Measurements from ENCODE around the gene FAM181A. TPM values are rescaled to one million over a fixed set of nuclear protein-coding genes. Genes with fewer than 3 reads are reported as not detected.

The FAM181A gene
- total RNA-seq, 2 experiments from 2014 or later: not detected

DNA sequence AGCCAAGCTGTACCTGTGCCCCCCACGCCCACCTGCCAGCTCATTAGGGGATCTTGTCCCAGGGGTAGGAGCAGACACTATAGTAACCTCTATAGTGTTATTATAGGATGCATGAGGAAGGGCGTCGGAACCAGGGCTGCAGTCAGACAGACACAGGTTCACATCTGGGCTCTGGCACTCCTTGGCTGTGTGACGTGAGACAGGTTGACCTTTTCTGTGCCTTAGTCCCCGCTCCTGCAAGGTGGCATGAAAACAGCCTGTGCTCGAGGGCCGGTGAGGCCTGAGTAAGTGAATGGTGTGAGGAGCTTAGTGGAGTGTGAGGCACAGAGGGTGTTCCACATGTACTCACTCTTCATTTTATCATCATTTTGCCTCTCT lies 30.2 kb downstream of the FAM181A start:
- Mint-ChIP-seq H3K4me3 (peak overlapping the region; percentile 26), H3K9me3 (no peaks in the 10 kb centered on the region), H3K36me3 (ENCODE audit: low read depth) (peaks cover 23% of the 10 kb centered on the region), H3K27me3 (no peaks in the 10 kb centered on the region), H3K27ac (peak overlapping the region; percentile 89), H3K4me1 (peaks cover 97% of the 10 kb centered on the region)
- no peak for DNase-seq
- ChIA-PET POLR2A (no interaction called here), CTCF (interaction anchor here (1.4 to 14.5 kb wide), 3 partner anchors 17 to 40 kb away, joined by 3 to 173 read pairs (median 54); partner anchors contain the start of genes ASB2 and CCDC197)

DNA sequence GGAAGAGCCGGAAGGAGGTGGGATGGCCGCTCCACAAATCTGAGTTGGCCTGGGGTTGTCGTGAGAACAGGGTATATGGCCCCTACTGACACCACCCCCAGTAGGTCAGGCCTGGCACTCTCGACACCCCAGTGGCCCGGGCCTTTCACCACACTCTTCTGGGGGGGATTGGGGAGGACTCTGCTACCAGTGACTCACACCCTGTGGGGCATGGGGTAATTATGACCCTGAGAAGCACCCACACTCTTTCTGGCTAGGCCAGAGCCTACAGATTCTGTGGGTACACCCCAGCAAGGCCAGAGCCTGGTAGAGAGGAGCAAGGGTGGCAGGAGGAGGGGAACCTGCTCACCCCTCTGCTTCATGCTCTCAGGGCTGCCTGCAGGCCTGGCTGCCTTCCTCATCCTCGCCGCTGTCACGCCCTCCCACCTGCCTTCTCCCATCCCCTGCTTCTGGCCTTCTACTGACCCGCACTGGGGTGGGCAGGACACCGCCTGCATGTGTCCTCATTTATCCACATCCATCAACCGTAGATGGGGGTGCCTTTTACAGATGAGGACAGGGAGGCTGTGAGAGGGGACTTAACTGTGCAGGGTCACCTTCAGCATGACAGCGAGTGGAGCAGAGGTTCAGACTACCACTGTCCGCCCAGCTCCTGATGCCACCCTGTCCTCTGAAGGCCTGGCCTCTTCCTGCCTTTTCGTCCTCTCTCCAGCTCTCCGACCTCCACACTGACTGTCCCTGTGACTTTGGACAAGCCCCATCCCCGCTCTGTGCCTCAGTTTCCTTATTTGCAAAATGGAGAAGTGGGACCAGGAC lies 30.8 kb downstream of the FAM181A start:
- no peak overlapping the region for H3K4me3 Mint-ChIP-seq
- peaks cover 21% of the 10 kb centered on the region for H3K36me3 Mint-ChIP-seq (ENCODE audit: low read depth)
- ChIA-PET POLR2A (interaction anchor here (2.4 kb wide), 1 partner anchor 13 kb away, joined by 14 read pairs; no protein-coding TSS in a partner anchor), CTCF (interaction anchor here (1.4 to 14.5 kb wide), 4 partner anchors 18 to 41 kb away, joined by 3 to 173 read pairs (median 32); partner anchors contain the start of genes ASB2 and CCDC197)
- peak overlapping the region; percentile 65 for H3K27ac Mint-ChIP-seq
- peaks cover 97% of the 10 kb centered on the region for H3K4me1 Mint-ChIP-seq
- DNase-seq: no peak
- no peaks in the 10 kb centered on the region for H3K9me3 Mint-ChIP-seq
- H3K27me3 Mint-ChIP-seq: no peaks in the 10 kb centered on the region

DNA sequence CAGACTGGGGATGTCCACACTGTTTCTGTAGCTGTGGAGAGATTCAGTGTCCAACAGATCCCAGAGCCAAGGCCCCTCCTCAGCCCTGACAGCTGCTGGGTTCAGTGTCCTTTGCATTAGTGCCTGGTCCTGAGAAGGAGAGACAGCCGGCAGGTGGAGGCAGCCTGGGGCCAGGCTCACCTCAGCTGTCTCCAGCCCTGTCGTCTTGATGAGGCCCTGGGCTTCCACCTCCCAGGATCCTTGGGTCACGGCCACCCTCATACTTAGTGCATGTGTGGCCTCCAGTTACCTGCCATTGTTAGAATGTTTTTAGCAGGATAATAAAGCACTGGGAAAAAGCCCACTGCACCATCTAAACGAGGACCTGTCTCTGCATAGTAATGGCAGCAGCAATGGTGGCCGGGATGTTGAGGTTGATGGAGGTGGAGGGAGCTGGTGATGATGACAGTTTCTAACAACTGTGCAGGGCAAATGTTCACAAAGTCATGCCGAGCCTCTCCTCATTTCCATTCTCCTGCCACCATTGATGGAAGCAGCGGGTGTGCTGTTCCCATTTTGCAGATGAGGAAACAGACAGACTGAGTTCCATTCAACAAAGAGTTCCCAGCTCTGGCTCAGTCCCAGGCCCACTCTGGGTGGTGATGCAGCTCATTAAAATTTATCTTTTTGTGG lies 31.6 kb downstream of the FAM181A start:
- CTCF ChIA-PET: interaction anchor here (1.1 to 14.5 kb wide), 5 partner anchors 10 to 40 kb away, joined by 4 to 173 read pairs (median 9); partner anchors contain the start of gene ASB2
- Mint-ChIP-seq H3K27me3 (no peaks in the 10 kb centered on the region), H3K27ac (peak overlapping the region; percentile 90), H3K36me3 (ENCODE audit: low read depth) (peaks cover 22% of the 10 kb centered on the region), H3K4me1 (peaks cover 97% of the 10 kb centered on the region), H3K4me3 (peak overlapping the region; percentile 51), H3K9me3 (no peaks in the 10 kb centered on the region)
- POLR2A ChIA-PET: interaction anchor here (1.0 to 2.4 kb wide), 3 partner anchors 13 to 20 kb away, joined by 5 to 14 read pairs (median 6); no protein-coding TSS in a partner anchor
- no peak for DNase-seq

DNA sequence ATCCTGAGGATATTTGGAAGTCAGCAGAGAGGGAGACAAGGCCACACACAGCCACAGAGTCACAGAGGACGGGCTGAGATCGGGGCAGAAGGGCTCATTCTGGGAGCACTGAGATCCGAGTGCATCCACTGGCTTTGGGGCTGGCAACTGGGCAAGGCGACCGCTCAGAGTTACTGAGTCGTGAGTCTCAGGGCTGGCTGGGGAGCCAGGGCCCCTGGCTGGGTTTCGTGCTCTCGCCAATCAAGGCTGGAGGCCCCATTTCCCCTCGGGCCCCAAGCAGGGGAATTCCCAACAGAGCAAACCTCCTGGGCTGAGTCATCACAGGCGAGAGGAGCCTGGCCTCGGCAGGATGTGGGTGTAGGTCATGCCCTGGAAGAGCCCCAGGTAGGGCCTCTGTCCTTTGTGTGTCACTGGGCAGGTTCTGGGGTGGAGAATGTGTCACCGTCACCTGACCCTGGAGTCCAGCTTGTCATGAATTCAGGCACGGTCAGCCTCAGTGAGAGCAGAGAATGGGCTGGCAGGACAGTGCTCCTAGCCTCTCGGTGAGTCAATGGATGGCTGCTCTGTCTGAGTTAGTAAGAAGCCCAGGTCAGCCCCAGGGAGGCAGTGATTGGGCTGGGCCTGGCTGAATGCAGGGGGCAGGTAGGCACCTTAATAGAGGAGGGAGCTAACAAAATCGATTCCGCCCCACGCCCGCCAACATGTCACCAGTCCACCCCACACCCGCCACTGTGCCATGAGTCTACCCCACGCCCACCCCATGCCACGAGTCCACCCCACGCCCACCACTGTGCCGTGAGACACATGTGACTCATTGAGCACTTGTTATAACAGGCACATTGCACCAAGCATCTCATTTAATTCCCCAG lies 32.3 kb downstream of the FAM181A start:
- ChIA-PET POLR2A (interaction anchor here (1.0 to 2.4 kb wide), 3 partner anchors 12 to 19 kb away, joined by 5 to 14 read pairs (median 6); no protein-coding TSS in a partner anchor), CTCF (interaction anchor here (0.9 to 14.5 kb wide), 6 partner anchors 9 to 92 kb away, joined by 3 to 173 read pairs (median 7); partner anchors contain the start of gene ASB2)
- Mint-ChIP-seq H3K27me3 (no peaks in the 10 kb centered on the region), H3K4me3 (peak overlapping the region; percentile 51), H3K27ac (peak overlapping the region; percentile 90), H3K36me3 (ENCODE audit: low read depth) (peaks cover 21% of the 10 kb centered on the region), H3K4me1 (peaks cover 97% of the 10 kb centered on the region), H3K9me3 (no peaks in the 10 kb centered on the region)
- peak; percentile 93 for DNase-seq

DNA sequence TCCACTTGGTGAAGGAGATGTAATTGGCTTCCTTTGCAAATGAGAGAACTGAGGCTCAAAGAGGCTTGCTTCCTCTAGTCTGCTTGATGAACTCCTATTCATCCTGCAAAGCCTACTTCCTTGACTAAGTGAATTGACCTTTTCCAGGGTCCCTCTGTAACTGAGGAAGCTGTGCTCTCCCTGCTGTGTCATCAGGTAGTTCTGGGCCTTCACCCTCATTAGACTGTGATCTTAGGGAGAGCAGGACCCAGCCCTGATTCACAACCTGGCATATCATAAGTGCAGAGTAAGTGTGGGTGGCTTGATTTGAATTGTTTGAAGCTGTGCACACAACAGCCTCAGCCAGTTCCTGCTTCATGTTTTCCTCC lies 32.9 kb downstream of the FAM181A start:
- H3K9me3 Mint-ChIP-seq: peaks cover 5% of the 10 kb centered on the region
- peaks cover 23% of the 10 kb centered on the region for H3K36me3 Mint-ChIP-seq (ENCODE audit: low read depth)
- peak overlapping the region; percentile 6 for H3K4me3 Mint-ChIP-seq
- ChIA-PET POLR2A (interaction anchor here (1.7 to 2.4 kb wide), 2 partner anchors 11 to 18 kb away, joined by 6 to 14 read pairs; no protein-coding TSS in a partner anchor), CTCF (interaction anchor here (0.9 to 14.5 kb wide), 7 partner anchors 14 to 98 kb away, joined by 3 to 173 read pairs (median 4); partner anchors contain the start of gene ASB2)
- no peak for DNase-seq
- peak overlapping the region; percentile 90 for H3K27ac Mint-ChIP-seq
- no peaks in the 10 kb centered on the region for H3K27me3 Mint-ChIP-seq
- peaks cover 97% of the 10 kb centered on the region for H3K4me1 Mint-ChIP-seq

DNA sequence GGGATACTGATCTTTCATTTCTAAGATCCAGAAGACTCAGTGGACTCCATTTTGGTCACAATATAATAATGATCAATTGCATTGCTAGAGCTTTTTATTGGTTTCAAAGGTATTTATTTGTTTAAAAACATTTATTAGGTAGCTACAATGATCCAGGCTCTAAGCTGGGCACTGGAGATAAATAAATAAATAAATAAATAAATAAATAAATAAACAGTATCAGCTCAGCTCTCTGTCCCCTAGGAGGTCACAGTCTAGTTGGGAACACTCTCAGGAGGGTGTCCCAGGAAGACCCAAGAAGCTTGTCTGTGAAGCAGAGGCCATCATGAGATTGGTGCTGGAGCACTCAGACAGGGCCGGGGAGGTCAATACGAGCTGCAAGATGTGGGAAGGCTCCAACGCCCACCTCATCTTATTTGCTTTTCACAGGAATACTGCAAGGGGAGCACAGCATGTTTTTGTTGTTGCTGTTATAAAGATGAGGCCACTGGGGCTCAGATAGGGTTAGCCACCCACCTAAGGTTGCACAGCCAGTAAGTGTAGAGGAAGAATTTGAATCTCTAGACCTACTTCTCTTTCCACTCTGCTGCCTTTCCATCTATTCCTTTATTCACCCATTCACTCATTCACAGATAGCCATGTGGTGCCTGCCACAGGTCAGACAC lies 33.8 kb downstream of the FAM181A start:
- no peak overlapping the region for H3K4me3 Mint-ChIP-seq
- H3K4me1 Mint-ChIP-seq: peaks cover 97% of the 10 kb centered on the region
- POLR2A ChIA-PET: interaction anchor here (0.6 to 1.7 kb wide), 2 partner anchors 12 to 17 kb away, joined by 3 to 6 read pairs; no protein-coding TSS in a partner anchor
- CTCF ChIA-PET: interaction anchor here (0.9 to 14.5 kb wide), 7 partner anchors 15 to 97 kb away, joined by 3 to 173 read pairs (median 3); partner anchors contain the start of gene ASB2
- H3K27me3 Mint-ChIP-seq: no peaks in the 10 kb centered on the region
- H3K36me3 Mint-ChIP-seq (ENCODE audit: low read depth): peaks cover 28% of the 10 kb centered on the region
- no peak for DNase-seq
- peaks cover 8% of the 10 kb centered on the region for H3K9me3 Mint-ChIP-seq
- peak overlapping the region; percentile 90 for H3K27ac Mint-ChIP-seq

DNA sequence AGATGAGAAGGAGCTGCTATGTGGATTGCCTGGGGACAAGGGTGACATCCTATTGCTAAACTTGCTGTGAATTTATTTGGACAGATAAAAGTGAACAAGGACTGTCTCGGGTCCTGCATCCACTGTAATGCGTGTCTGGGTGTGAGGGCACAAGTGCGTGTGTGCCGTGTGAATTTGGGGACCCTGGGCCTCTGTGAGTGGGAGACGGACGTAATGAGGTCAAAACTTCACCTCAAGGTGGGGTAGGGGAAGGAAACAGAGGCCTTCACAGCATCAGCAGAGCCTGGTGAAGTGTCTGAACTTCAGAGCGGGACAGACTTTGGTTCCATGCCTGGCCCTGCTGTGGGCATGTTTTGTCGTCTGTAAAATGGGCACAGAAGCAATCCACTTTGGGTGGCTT lies 34.5 kb downstream of the FAM181A start:
- Mint-ChIP-seq H3K27me3 (no peaks in the 10 kb centered on the region), H3K4me1 (peaks cover 96% of the 10 kb centered on the region), H3K9me3 (peaks cover 8% of the 10 kb centered on the region), H3K36me3 (ENCODE audit: low read depth) (peaks cover 32% of the 10 kb centered on the region), H3K27ac (peak overlapping the region; percentile 89), H3K4me3 (no peak overlapping the region)
- CTCF ChIA-PET: interaction anchor here (1.0 to 14.5 kb wide), 3 partner anchors 15 to 46 kb away, joined by 3 to 173 read pairs (median 5); partner anchors contain the start of gene ASB2
- DNase-seq: no peak
- POLR2A ChIA-PET: no interaction called here

DNA sequence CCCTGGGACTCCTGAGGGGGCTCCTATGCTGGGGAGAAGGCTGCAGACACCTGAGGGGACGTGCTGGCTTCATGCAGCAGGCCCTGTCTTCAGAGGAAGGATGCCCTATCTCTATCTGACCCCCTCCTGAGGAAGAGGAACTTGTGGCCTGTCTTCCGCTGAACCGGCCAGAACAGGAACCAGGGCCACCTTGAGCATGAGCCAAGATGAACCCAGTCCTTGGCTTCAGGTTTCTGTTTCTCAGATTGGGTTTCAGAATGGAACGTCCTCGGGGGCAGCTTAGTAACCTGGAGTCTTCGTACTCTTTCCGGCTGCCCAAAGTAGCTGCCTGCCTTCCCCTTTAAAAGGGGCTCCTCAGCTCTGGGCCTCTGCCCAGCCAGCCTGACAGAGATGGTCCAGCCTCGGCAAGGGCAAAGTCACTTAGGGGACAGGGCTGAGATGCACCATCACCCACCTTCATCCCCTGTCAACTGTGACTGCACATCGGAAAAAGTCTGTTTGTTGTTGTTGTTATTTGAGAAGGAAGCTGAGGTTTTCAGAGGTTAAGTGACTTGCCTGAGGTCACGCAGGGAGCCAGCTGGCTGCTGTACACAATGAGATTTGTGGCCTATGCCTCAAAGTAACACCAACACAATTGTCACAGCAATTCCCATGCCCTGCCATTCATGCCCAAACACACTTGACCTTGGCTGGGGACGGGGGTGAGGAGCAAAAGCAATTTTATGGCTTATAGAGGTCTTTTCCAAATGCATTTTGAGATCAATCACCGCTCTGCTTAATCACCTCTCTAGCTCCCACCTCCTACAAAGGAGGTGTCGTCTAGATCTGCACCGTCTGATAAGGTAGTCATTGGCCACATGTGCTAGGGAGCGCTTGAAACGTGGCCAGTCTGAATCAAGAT lies 35.8 kb downstream of the FAM181A start:
- Mint-ChIP-seq H3K4me3 (peak overlapping the region; percentile 56), H3K36me3 (ENCODE audit: low read depth) (peaks cover 35% of the 10 kb centered on the region)

DNA sequence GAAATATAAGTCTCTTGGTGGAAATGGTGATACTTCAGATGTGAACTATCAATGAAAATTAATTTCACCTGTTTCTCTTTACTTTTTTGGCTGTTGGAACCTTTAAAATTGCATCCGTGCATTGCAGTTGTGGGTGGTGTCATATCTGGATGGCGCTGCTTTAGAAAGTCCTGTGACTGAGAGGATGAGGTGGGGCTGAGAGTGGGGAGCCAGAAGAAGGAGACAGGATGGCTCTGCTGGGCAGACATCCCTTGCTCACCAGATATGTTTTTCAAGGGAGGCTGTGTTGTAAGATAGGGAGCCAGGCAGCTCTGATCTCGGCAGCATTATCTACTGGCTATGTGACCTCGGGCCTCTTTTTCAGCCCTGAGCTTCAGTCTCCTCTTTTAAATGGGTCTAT lies 36.5 kb downstream of the FAM181A start:
- POLR2A ChIA-PET: interaction anchor here (0.7 to 1.6 kb wide), 2 partner anchors 8 to 15 kb away, joined by 5 to 7 read pairs; no protein-coding TSS in a partner anchor
- no peak for DNase-seq
- peaks cover 37% of the 10 kb centered on the region for H3K36me3 Mint-ChIP-seq (ENCODE audit: low read depth)

More for the DNA sequence above, 35.8 kb downstream of the FAM181A start:
- peaks cover 93% of the 10 kb centered on the region for H3K4me1 Mint-ChIP-seq
- DNase-seq: peak; percentile 79
- H3K9me3 Mint-ChIP-seq: peaks cover 8% of the 10 kb centered on the region
- ChIA-PET CTCF (interaction anchor here (0.6 to 14.5 kb wide), 6 partner anchors 14 to 258 kb away, joined by 3 to 173 read pairs (median 5); partner anchors contain the start of gene ASB2), POLR2A (interaction anchor here (0.7 to 1.6 kb wide), 2 partner anchors 8 to 15 kb away, joined by 5 to 7 read pairs; no protein-coding TSS in a partner anchor)
- peak overlapping the region; percentile 98 for H3K27ac Mint-ChIP-seq
- no peaks in the 10 kb centered on the region for H3K27me3 Mint-ChIP-seq

DNA sequence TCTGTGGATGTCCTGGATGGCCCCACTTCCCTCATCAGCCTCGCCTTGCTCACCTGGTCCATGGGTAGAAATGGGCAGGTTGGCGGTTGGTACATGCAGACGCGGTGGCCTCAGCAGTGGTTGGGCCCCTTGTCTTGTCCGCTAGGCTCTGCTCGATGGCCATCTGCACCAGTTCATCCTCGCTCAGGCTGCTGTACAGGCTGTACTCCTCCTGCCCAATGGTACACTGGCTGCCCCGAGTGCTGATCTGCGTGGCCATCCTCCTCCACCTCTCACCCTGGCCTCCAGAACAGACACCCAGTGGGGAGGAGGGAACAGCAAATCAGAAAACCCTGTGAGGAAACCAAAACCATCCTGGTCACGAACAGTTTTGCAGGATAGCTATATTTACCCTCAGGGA lies 37.1 kb downstream of the FAM181A start:
- H3K4me3 Mint-ChIP-seq: no peak overlapping the region
- CTCF ChIA-PET: interaction anchor here (1.8 to 14.5 kb wide), 2 partner anchors 9 to 12 kb away, joined by 4 to 173 read pairs; partner anchors contain the start of gene ASB2
- POLR2A ChIA-PET: no interaction called here

More for the DNA sequence above, 36.5 kb downstream of the FAM181A start:
- no peaks in the 10 kb centered on the region for H3K27me3 Mint-ChIP-seq
- H3K9me3 Mint-ChIP-seq: peaks cover 8% of the 10 kb centered on the region
- CTCF ChIA-PET: interaction anchor here (0.6 to 14.5 kb wide), 5 partner anchors 13 to 258 kb away, joined by 4 to 173 read pairs (median 5); partner anchors contain the start of gene ASB2
- peaks cover 92% of the 10 kb centered on the region for H3K4me1 Mint-ChIP-seq
- H3K27ac Mint-ChIP-seq: peak overlapping the region; percentile 98
- H3K4me3 Mint-ChIP-seq: no peak overlapping the region

More for the DNA sequence above, 37.1 kb downstream of the FAM181A start:
- H3K36me3 Mint-ChIP-seq (ENCODE audit: low read depth): peaks cover 41% of the 10 kb centered on the region
- H3K9me3 Mint-ChIP-seq: peaks cover 8% of the 10 kb centered on the region
- H3K4me1 Mint-ChIP-seq: peaks cover 92% of the 10 kb centered on the region
- H3K27me3 Mint-ChIP-seq: no peaks in the 10 kb centered on the region
- H3K27ac Mint-ChIP-seq: no peak overlapping the region
- DNase-seq: no peak

Data from activated CD4-positive, alpha-beta T cell treated with anti-CD3 and anti-CD28 coated beads, Interleukin-2, amount 10 ng/mL, durations not matched to agents 7 days and 5 days (primary cell).